H1 (cell line): ENCODE results near the gene GPR162. TPM values are rescaled to one million over a fixed set of nuclear protein-coding genes. Genes with fewer than 3 reads are reported as not detected.

Experiments used
- ATF2 ChIP-seq: IDR thresholded peaks from 2 replicates; pipeline ENCODE4 v1.6.1; 2012; ENCODE audit warnings: low read length, inconsistent platforms
- CBX5 ChIP-seq: fragments of 300-800, 300-1000 bp; sonication (generic); IDR thresholded peaks from 2 replicates; pipeline ENCODE4 v1.7.1; 2016; ENCODE audit warnings: antibody characterized with exemption, low read length, low read depth
- CEBPB ChIP-seq: IDR thresholded peaks from 2 replicates; pipeline ENCODE4 v1.6.1; 2012; ENCODE audit warnings: low read depth, low read length
- CTBP2 ChIP-seq: IDR thresholded peaks from 2 replicates; pipeline ENCODE4 v1.7.0; 2011; ENCODE audit warnings: borderline replicate concordance, mild to moderate bottlenecking, moderate library complexity, mixed read lengths, low read length; ENCODE audit not compliant: insufficient read depth, insufficient read length
- SUZ12 ChIP-seq: fragments of 200-600 bp; sonication (generic); IDR thresholded peaks from 2 replicates; pipeline ENCODE4 v1.6.1; 2012; ENCODE audit warnings: mild to moderate bottlenecking, inconsistent platforms, low read length, moderate library complexity, mixed read lengths
- polyA plus RNA-seq, 7 experiments: library from polyadenylated mRNA; depleted of rRNA in 3 of 7; stranded (reverse) in 5 of 7; unstranded in 2 of 7; fragments of >200 nt in 5 of 7; fragments of 200-250 nt in 2 of 7; gene quantifications; 1 replicate in 5 of 7; 2 replicates in 1 of 7; 4 replicates in 1 of 7; pipeline versions ENCODE4 v1.2.1 to v1.2.3, GENCODE V29; 2011 to 2013; ENCODE audit warnings: missing spikeins in 2 of 7, mixed read lengths in 2 of 7
- total RNA-seq: library from RNA; stranded (reverse); fragmentation: NEBNext Ultra II Directional; extraction: Animal tissue kit (Norgen Biotek cat#: 25700); gene quantifications from 2 replicates; pipeline ENCODE4 v1.2.1, GENCODE V29; 2021
- TF ChIP-seq, protein P1 (sequence below), 3 experiments: IDR thresholded peaks; 1 replicate in 2 of 3; 2 replicates in 1 of 3; pipeline versions ENCODE4 v1.5.1 to v1.6.1; 2011; ENCODE audit warnings: low read length in 3 of 3, mild to moderate bottlenecking in 3 of 3, inconsistent platforms in 2 of 3, low read depth in 1 of 3, moderate library complexity in 1 of 3; ENCODE audit not compliant: insufficient read depth in 1 of 3; ENCODE audit errors: control extremely low read depth in 1 of 3

Gene GPR162
- total and polyA plus RNA-seq, 2 of the 8 experiments (the other 6 are each of a cell fraction or from before 2014, with no cell fraction given) = 7.3 to 8.8 TPM

GRCh38 chr12:6820166-6820565, 1.5 kb upstream of the GPR162 start (continued):
- no peak for TF ChIP-seq CEBPB
- TF ChIP-seq ATF2 = no peak
- no peak for TF ChIP-seq CBX5
- TF ChIP-seq SUZ12 = no peak
- TF ChIP-seq CTBP2 = no peak
- TF ChIP-seq, protein P1, sequence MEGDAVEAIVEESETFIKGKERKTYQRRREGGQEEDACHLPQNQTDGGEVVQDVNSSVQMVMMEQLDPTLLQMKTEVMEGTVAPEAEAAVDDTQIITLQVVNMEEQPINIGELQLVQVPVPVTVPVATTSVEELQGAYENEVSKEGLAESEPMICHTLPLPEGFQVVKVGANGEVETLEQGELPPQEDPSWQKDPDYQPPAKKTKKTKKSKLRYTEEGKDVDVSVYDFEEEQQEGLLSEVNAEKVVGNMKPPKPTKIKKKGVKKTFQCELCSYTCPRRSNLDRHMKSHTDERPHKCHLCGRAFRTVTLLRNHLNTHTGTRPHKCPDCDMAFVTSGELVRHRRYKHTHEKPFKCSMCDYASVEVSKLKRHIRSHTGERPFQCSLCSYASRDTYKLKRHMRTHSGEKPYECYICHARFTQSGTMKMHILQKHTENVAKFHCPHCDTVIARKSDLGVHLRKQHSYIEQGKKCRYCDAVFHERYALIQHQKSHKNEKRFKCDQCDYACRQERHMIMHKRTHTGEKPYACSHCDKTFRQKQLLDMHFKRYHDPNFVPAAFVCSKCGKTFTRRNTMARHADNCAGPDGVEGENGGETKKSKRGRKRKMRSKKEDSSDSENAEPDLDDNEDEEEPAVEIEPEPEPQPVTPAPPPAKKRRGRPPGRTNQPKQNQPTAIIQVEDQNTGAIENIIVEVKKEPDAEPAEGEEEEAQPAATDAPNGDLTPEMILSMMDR (IDR thresholded peaks at IDR 0.05; ENCODE audit: control extremely low read depth in 1 of 3, insufficient read depth in 1 of 3, low read depth in 1 of 3, low read length in 3 of 3) = no peak
- TF ChIP-seq, all 59 proteins: peak for 0
